GM18909 (cell line): ENCODE measurements around the gene KRT17.
A peak's percentile ranks its signal among the peaks of the same experiment; 100 is the strongest.

Experiments used
- ATAC-seq: cut with Tn5 transposase; IDR thresholded peaks from one replicate; pipeline ENCODE4 v1.9.1; 2021; ENCODE audit warnings: mild to moderate bottlenecking; ENCODE audit not compliant: unreplicated experiment, poor library complexity

Gene KRT17

GRCh38 chr17:41624208-41625101 lies at the start of gene KRT17:
Gene KRT17, minus strand, starts transcription at chr17:41624575. Its CDS starts 66 bp downstream, at chr17:41624509.
- ATAC-seq, result no peak

DNA sequence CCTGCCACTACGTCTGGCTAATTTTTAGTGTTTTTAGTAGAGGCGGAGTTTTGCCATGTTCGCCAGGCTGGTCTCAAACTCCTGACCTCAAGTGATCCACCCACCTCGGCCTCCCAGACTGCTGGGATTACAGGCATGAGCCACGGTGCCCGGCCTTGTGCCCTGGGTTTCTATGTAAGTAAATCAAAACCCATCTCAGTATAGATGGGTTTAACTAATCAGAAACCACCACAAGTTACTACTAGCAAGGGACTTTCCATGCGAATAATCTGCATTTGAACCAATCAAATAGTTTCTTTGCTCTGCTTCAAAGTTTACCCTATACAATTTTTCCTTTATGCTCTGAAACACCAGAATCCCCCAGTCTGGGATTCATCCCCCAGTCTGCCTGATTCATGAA lies 47.8 kb upstream of the KRT17 start:
- ATAC-seq, result no peak

- ATAC-seq, result no peak
These were observed 43.1 kb upstream of the KRT17 start for GRCh38 chr17:41667280-41668041.

GRCh38 chr17:41666708-41667279 lies 42.4 kb upstream of the KRT17 start:
- peak; percentile 42 for ATAC-seq

DNA sequence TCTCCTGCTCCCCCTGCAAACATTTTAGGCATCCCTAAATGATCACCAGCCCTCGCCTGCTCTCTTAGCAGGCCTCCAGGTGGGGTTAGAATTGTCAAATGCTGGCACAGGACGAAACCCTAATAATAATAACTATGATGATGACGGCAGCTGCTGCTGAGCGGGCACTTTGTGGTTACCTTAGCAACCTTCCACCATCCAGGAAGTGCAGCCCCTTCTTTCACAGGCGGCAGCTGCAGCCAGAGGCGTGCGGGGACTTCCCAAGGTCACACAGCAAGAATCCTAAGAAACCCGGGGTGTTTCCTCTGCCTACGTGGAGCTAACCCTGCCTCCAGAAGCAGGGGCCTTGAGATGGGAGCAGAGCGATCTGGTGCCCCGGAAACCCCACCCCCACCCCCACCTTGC lies 41.9 kb upstream of the KRT17 start:
- peak; percentile 34 for ATAC-seq

GRCh38 chr17:41665566-41666236 lies 41.3 kb upstream of the KRT17 start:
- peak; percentile 71 for ATAC-seq

- ATAC-seq, result no peak
These were observed 40.5 kb upstream of the KRT17 start for GRCh38 chr17:41664587-41665565.

DNA sequence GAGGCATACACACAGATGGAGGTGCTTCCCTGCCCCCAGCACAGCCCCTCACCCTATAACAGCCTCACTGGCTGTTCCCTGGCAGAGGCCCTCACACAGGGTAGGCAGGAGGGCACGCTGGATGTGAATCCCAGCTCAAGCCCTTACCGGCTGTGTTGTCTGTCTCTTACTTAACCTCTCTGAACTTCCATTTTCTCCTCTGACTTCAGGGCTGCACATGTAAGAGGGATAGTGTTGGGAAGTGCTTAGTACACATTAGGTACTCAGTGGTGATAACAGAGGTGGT lies 39.7 kb upstream of the KRT17 start:
- no peak for ATAC-seq

GRCh38 chr17:41663451-41664171 lies 39.2 kb upstream of the KRT17 start:
- ATAC-seq, result no peak

DNA sequence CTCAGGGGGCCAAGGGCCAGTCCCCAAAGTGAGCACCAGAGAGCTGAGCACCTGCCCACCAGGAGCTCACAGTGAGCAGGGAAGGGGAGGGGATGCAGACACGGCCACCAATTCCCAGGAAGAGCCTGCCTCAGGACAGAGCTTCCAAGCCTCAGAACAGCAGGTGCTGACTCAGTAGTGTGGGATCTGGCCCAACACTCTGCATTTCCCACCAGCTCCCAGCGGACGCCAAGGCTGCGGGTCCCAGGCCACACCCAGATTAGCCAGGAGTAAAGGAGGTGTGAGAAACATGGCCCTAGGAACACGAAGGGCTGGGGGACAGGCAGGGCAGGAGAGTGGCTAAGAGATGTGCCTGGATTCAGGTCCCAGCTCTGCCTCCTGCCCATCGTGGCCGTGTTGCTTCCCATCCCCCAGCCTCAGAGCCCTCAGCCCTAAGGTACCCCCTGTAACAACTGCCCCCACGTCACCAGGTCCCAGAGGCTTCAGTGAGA lies 35.9 kb upstream of the KRT17 start:
- ATAC-seq, result no peak

DNA sequence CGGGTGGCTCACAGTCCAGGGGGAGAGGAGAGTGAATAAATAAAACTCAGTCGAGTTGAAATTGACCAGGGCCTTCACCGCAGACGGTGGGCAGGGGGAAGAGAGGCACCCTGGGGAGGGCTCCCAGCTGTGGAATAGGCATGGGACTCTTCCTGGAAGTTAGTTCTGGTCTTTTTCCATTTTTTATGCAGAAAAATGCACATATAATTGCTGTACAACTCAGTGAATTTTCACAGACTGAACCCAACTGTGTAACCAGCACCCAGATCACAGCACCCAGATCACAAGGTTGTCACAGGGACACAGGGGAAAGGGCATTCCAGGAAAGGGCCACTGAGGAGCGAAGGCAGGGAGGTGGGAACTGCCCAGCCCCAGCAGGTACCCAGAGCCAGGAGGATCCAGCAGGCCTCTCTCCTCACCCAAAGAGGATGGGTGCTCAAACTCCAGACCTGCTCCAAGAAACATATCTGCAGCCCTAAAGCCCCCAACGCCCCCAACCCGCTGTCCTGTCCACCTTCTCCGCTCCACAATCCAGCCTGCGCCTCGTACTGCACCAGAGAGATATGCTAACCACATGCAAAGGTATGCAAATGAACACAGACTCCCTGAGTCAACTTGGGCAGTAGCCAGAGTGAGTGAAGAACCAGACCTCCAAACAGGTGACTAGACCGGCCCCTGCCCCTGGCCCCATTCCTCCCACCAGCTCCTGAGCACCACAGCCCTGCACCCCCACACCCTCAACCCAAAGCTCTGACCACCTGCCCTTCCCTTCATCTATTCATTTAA lies 35.2 kb upstream of the KRT17 start:
- no peak for ATAC-seq

GRCh38 chr17:41658846-41659245 lies 34.5 kb upstream of the KRT17 start:
- no peak for ATAC-seq

- ATAC-seq, result no peak
These were observed 33.6 kb upstream of the KRT17 start for GRCh38 chr17:41657936-41658335.

DNA sequence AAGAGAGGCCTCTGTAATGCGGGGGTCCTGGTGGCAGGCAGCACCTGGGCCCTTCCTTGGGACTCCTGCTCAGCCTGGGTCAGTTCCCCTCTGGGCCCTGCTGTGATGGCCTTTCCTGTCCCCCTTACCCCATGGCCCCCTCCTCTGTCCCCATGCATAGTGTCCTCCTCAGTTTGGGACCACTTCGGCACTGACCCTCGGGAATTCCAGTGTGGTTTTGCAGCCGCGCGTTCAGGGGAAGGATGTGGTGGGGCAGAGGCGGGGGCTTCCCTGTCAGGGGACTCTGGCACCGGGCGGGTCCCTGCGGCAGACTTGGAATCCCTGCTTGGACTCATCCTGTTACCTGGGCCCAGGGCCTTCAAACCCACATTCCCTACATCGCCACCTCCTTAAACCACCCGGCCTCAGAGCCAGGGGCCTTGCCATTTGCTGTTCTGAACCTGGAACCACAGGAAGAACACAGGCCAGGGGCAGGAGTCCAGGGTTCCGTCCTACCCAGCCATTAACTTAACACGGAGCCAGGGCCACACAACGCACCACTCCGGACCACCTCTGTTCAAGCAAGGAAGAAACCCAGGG lies 32.9 kb upstream of the KRT17 start:
- ATAC-seq, result no peak

DNA sequence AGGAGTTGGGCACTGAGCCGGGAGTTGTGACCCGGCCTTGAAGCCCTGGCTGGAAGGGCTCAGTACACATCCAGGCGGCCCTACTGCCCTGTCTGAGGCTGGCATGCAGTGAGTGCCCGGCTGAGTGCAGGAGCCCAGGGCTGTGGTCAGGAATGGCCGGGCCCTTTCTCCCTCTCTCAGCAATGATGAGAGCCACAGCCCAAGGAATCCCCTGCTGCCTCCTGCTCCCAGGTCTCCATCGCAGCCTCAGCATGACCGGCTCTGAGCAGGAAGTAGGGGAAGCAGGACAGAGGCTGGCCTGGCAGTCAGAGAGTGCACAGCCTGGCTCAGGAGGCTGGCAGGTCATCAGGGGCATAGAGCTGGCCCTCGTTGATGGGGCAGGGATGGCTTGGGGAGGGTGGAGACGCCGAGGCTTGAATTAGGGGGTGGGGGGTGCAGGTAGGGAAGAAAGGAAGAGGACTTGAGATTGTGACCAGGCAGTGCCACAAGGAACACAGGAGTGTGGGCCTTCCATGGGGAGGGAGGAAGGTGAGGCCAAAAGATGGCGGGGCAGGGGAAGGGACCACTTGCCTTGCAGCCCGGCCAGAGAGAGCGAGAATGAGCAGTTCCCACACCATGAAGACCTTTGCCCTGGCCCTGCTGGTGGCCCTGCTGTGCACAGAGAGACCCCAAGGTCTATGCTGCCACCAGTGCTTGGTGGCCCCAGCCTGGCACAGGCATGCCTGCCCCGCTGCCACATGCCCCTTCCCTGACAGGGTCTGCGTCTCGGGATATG lies 32.1 kb upstream of the KRT17 start:
- ATAC-seq, result no peak

GRCh38 chr17:41655611-41656111 lies 31.3 kb upstream of the KRT17 start:
- no peak for ATAC-seq
